ENCODE data around the gene GRID2.
A peak's percentile ranks its signal among the peaks of the same experiment; 100 is the strongest.
"Not testable (repeated sequence)": the region's sequence is repeated elsewhere in the genome, so short reads cannot be mapped to it uniquely, and the experiment has no call there.

Gene GRID2

GRCh38 chr4:92303621-92304027, at the start of gene GRID2:
GRID2 (plus strand) TSS chr4:92303966.
- peak; percentile 69 for DNase-seq

GRCh38 chr4:92253986-92254671, 49.6 kb upstream of the GRID2 start:
- DNase-seq, result no peak

DNA sequence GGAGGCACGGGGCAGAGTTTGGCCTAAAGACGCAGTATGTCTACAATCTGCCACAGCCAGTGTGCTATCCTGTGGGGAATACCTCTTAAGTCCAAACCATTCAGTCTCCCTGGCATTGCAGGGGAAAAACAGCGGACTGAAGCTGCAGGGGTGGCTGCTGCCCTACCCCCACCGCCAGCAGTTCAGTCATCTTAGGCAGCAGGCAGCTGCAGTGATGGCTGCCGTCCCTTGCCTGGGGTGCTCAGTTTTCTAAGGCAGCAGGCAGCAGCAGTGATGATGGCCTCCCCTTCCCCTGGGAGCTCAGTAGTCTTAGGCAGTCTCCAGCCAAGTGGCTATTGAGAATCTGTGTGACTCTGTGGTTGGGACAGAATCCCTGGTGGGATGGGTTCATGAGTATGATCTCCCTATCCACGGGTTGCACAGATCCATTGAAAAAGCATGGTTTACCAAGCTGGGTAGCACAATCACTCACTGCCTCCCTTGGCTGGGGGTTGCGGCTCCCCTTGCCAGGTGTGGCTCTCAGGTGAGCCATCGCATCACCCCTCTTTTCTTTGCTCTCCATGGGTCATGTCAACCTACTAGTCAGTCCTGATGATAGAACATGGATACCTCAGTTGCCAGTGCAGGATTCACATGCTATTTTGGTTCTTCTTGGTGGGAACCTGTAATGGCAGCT, 48.9 kb upstream of the GRID2 start:
- DNase-seq, result no peak

DNA sequence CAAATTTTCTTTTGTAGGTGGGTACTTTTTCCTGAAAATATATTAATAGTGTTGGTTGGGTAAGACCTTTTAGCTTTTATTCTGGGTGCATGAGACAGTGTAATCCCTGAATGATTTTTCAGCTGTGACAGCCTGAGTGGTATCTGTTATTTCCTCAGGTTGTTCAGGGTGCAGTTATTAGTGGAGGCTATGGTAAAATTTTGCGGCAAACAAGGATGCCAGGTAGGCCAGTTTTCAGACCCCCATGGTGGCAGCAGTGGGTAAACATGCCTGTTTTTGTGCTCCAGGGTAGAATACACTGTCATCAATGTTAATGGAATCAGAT, 47.9 kb upstream of the GRID2 start:
- no peak for DNase-seq

- no peak for DNase-seq
These were observed 45.6 kb upstream of the GRID2 start for GRCh38 chr4:92257931-92258857.

- DNase-seq, result no peak
These were observed 42.5 kb upstream of the GRID2 start for GRCh38 chr4:92261256-92261655.

GRCh38 chr4:92262371-92262770, 41.4 kb upstream of the GRID2 start:
- no peak for DNase-seq

- DNase-seq, result no peak
These were observed 40.8 kb upstream of the GRID2 start for GRCh38 chr4:92263010-92263409.

DNA sequence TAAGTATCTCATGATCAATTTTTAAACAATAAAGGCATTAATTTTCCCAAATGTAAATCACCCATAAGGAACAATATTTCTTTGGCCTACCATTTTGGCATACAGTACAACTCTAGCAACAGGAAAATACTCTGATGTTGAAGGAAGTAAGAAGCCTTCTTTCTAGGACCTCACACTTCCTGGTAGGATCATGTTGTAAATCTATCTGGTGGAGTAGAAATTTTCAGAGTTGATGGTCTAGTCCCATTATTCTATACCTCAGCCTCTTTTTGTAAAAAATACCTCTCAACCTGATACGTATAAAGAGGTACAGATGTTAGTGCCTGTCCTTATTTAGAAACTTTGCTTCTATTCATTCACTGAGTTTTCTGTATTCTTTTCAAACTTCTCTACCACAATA, 40.2 kb upstream of the GRID2 start:
- no peak for DNase-seq

GRCh38 chr4:92264163-92264562, 39.6 kb upstream of the GRID2 start:
- no peak for DNase-seq

- DNase-seq, result no peak
These were observed 38.7 kb upstream of the GRID2 start for GRCh38 chr4:92265021-92265420.

DNA sequence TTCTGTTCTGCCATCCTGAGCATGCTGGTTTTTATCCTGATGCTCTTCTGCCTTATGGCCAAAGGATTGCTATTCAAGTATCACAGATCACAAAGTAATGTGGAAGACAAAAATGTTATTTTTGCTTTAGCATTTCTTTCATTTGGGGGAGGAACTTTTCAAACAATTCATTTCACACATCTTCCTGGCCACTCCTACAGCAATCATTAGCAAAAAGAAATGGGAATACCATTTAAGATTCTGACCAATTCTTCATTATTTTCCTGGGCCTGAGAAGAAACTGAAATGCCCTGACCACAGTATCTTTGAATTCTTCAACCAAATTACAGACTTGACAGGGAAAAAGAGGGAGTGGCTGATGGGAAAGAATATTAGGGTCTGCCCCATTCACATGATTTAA, 38.0 kb upstream of the GRID2 start:
- DNase-seq, result no peak

GRCh38 chr4:92266521-92266920, 37.2 kb upstream of the GRID2 start:
- no peak for DNase-seq

DNA sequence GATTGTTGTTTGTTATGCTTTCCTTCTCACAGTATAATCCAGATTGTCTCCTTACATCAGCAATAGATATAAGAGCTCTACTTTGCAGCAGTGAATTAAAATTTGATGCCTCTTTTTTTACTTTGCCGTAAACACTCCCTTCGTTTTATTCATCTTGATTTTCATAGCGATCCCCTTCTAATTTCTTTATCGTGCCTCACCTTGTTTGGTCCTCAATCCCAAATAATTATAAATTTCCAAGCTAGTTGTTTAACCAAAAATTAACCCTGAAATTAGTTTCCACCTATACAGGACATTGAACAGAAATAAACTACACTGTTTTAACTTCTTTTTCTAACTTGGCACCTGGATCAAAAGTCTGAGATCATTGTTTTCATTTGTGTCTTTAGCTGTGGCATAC, 35.1 kb upstream of the GRID2 start:
- DNase-seq, result no peak

- no peak for DNase-seq
These were observed 32.9 kb upstream of the GRID2 start for GRCh38 chr4:92270908-92271307.

GRCh38 chr4:92271551-92271950, 32.2 kb upstream of the GRID2 start:
- not testable (repeated sequence) for DNase-seq

GRCh38 chr4:92277057-92277881, 26.5 kb upstream of the GRID2 start:
- DNase-seq, result not testable (repeated sequence)

- DNase-seq, result no peak
These were observed 24.5 kb upstream of the GRID2 start for GRCh38 chr4:92279296-92279695.

DNA sequence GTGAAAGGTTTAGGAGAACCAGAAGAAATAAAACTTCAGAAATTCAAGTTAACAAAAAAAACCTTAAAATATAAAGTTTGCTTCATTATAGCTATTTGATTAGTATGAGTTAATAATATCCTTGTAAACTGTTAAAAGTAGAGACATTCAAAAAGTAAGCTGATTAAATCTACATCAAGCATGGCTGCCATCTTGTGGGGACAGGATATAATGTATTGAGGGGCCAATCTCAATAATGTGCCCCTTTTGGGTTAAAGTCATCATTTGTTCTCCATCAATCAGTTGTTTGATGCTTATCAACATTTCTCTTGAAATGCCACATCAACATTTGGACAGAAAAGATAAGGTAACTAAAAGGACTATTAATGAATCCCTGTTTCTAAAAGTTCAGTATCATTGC, 4.6 kb upstream of the GRID2 start:
- DNase-seq, result no peak

DNA sequence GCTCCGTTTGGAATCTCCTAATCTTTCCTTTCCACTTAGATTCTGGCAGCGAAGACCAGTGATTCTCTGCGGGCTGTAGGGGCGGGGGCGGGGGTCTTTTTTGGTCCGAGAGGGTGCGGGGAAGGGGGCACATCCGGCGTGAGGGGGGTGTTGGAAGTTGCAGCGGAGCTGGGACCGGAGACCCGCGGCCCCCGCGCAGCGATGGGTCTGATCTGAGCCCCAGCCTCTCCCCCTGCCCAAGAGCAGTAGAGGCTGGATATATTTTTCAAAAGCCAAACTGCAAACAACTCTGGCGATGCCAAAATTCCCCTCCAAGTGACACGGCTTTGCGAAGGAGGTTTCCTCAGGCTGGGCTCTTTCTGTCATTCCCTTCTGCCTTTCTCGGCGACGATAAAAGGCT, 355 bp downstream of the GRID2 start:
- DNase-seq, result no peak

- peak; percentile 1 for DNase-seq
These were observed 840 bp downstream of the GRID2 start for GRCh38 chr4:92304606-92305005.

GRCh38 chr4:92305148-92305877, 1.5 kb downstream of the GRID2 start:
- peak; percentile 72 for DNase-seq

Data from NCI-H510A treated with DMSO at 0.1 percent for 48 hours (cell line).